ENCODE measurements around the gene MITF. TPM values are rescaled to one million over a fixed set of nuclear protein-coding genes. Genes with fewer than 3 reads are reported as not detected.

MITF gene
- total RNA-seq, 2 donors from 2014 or later = 0.50 to 3.8 TPM

GRCh38 chr3:69738859-69739203 lies 433 bp upstream of the MITF start:
- H3K36me3 Mint-ChIP-seq (ENCODE audit: low read depth) = peaks cover 2% of the 10 kb centered on the region
- no peak overlapping the region for H3K27ac Mint-ChIP-seq
- no peaks in the 10 kb centered on the region for H3K4me1 Mint-ChIP-seq
- DNase-seq (no peak), ATAC-seq (no peak)
- no peaks in the 10 kb centered on the region for H3K9me3 ChIP-seq (ENCODE audit: control insufficient read depth, low read length, poor library complexity, severe bottlenecking)
- peaks cover 59% of the 10 kb centered on the region for H3K27me3 Mint-ChIP-seq
- no peak overlapping the region for H3K4me3 Mint-ChIP-seq

- Mint-ChIP-seq H3K27ac (no peak overlapping the region), H3K4me1 (no peaks in the 10 kb centered on the region), H3K27me3 (peaks cover 59% of the 10 kb centered on the region), H3K4me3 (peak overlapping the region; percentile 25), H3K36me3 (ENCODE audit: low read depth) (peaks cover 2% of the 10 kb centered on the region)
- DNase-seq (no peak), ATAC-seq (no peak)
- no peaks in the 10 kb centered on the region for H3K9me3 ChIP-seq (ENCODE audit: control insufficient read depth, low read length, poor library complexity, severe bottlenecking)
Measured at GRCh38 chr3:69740103-69741021, 1.1 kb downstream of the MITF start.

GRCh38 chr3:69741032-69741767 lies 1.9 kb downstream of the MITF start:
- peaks cover 2% of the 10 kb centered on the region for H3K36me3 Mint-ChIP-seq (ENCODE audit: low read depth)
- H3K4me3 Mint-ChIP-seq = no peak overlapping the region
- no peaks in the 10 kb centered on the region for H3K9me3 ChIP-seq (ENCODE audit: control insufficient read depth, low read length, poor library complexity, severe bottlenecking)
- H3K27ac Mint-ChIP-seq = no peak overlapping the region
- DNase-seq (no peak), ATAC-seq (no peak)
- H3K27me3 Mint-ChIP-seq = peaks cover 53% of the 10 kb centered on the region
- H3K4me1 Mint-ChIP-seq = no peaks in the 10 kb centered on the region

GRCh38 chr3:69742391-69742790 lies 3.1 kb downstream of the MITF start:
- Mint-ChIP-seq H3K27me3 (peaks cover 44% of the 10 kb centered on the region), H3K27ac (no peak overlapping the region), H3K4me1 (no peaks in the 10 kb centered on the region), H3K36me3 (ENCODE audit: low read depth) (peaks cover 2% of the 10 kb centered on the region), H3K4me3 (no peak overlapping the region)
- no peak for ATAC-seq
- H3K9me3 ChIP-seq (ENCODE audit: control insufficient read depth, low read length, poor library complexity, severe bottlenecking) = no peaks in the 10 kb centered on the region
- DNase-seq = no peak

- no peaks in the 10 kb centered on the region for H3K4me1 Mint-ChIP-seq
- DNase-seq = no peak
Measured at GRCh38 chr3:69743975-69744906, 5.0 kb downstream of the MITF start.

GRCh38 chr3:69745505-69745904 lies 6.2 kb downstream of the MITF start:
- Mint-ChIP-seq H3K27ac (no peak overlapping the region), H3K4me1 (no peaks in the 10 kb centered on the region), H3K36me3 (ENCODE audit: low read depth) (peaks cover 2% of the 10 kb centered on the region), H3K27me3 (peaks cover 21% of the 10 kb centered on the region), H3K4me3 (no peak overlapping the region)
- DNase-seq = no peak
- no peak for ATAC-seq
- H3K9me3 ChIP-seq (ENCODE audit: control insufficient read depth, low read length, poor library complexity, severe bottlenecking) = no peaks in the 10 kb centered on the region

More at GRCh38 chr3:69743975-69744906, 5.0 kb downstream of the MITF start:
- Mint-ChIP-seq H3K27ac (no peak overlapping the region), H3K4me3 (no peak overlapping the region), H3K27me3 (peaks cover 27% of the 10 kb centered on the region), H3K36me3 (ENCODE audit: low read depth) (peaks cover 2% of the 10 kb centered on the region)
- H3K9me3 ChIP-seq (ENCODE audit: control insufficient read depth, low read length, poor library complexity, severe bottlenecking) = no peaks in the 10 kb centered on the region
- ATAC-seq = no peak

- H3K4me3 Mint-ChIP-seq = no peak overlapping the region
- DNase-seq (no peak), ATAC-seq (no peak)
- H3K27me3 Mint-ChIP-seq = peaks cover 15% of the 10 kb centered on the region
- H3K27ac Mint-ChIP-seq = no peak overlapping the region
- no peaks in the 10 kb centered on the region for H3K4me1 Mint-ChIP-seq
- no peaks in the 10 kb centered on the region for H3K36me3 Mint-ChIP-seq (ENCODE audit: low read depth)
- no peaks in the 10 kb centered on the region for H3K9me3 ChIP-seq (ENCODE audit: control insufficient read depth, low read length, poor library complexity, severe bottlenecking)
Measured at GRCh38 chr3:69746119-69746518, 6.9 kb downstream of the MITF start.

GRCh38 chr3:69747511-69748258 lies 8.4 kb downstream of the MITF start:
- H3K9me3 ChIP-seq (ENCODE audit: control insufficient read depth, low read length, poor library complexity, severe bottlenecking) = no peaks in the 10 kb centered on the region
- Mint-ChIP-seq H3K4me1 (no peaks in the 10 kb centered on the region), H3K27ac (no peak overlapping the region), H3K4me3 (no peak overlapping the region), H3K36me3 (ENCODE audit: low read depth) (no peaks in the 10 kb centered on the region), H3K27me3 (peaks cover 1% of the 10 kb centered on the region)
- ATAC-seq = no peak
- DNase-seq = no peak

- DNase-seq = no peak
- H3K27me3 Mint-ChIP-seq = no peaks in the 10 kb centered on the region
- H3K27ac Mint-ChIP-seq = no peak overlapping the region
Measured at GRCh38 chr3:69748503-69748902, 9.2 kb downstream of the MITF start.

GRCh38 chr3:69749461-69749860 lies 10.2 kb downstream of the MITF start:
- Mint-ChIP-seq H3K36me3 (ENCODE audit: low read depth) (no peaks in the 10 kb centered on the region), H3K4me1 (no peaks in the 10 kb centered on the region), H3K27ac (no peak overlapping the region), H3K4me3 (no peak overlapping the region), H3K27me3 (no peaks in the 10 kb centered on the region)
- DNase-seq = no peak
- no peaks in the 10 kb centered on the region for H3K9me3 ChIP-seq (ENCODE audit: control insufficient read depth, low read length, poor library complexity, severe bottlenecking)
- ATAC-seq = no peak

More at GRCh38 chr3:69748503-69748902, 9.2 kb downstream of the MITF start:
- no peak overlapping the region for H3K4me3 Mint-ChIP-seq
- ATAC-seq = no peak
- no peaks in the 10 kb centered on the region for H3K9me3 ChIP-seq (ENCODE audit: control insufficient read depth, low read length, poor library complexity, severe bottlenecking)
- no peaks in the 10 kb centered on the region for H3K4me1 Mint-ChIP-seq
- no peaks in the 10 kb centered on the region for H3K36me3 Mint-ChIP-seq (ENCODE audit: low read depth)

GRCh38 chr3:69750549-69750948 lies 11.3 kb downstream of the MITF start:
- Mint-ChIP-seq H3K27me3 (no peaks in the 10 kb centered on the region), H3K36me3 (ENCODE audit: low read depth) (no peaks in the 10 kb centered on the region), H3K4me3 (no peak overlapping the region), H3K27ac (no peak overlapping the region), H3K4me1 (no peaks in the 10 kb centered on the region)
- H3K9me3 ChIP-seq (ENCODE audit: control insufficient read depth, low read length, poor library complexity, severe bottlenecking) = no peaks in the 10 kb centered on the region
- DNase-seq = no peak
- ATAC-seq = no peak

- ATAC-seq (no peak), DNase-seq (no peak)
- H3K4me3 Mint-ChIP-seq = no peak overlapping the region
- no peaks in the 10 kb centered on the region for H3K4me1 Mint-ChIP-seq
- H3K27me3 Mint-ChIP-seq = no peaks in the 10 kb centered on the region
- H3K36me3 Mint-ChIP-seq (ENCODE audit: low read depth) = no peaks in the 10 kb centered on the region
- H3K9me3 ChIP-seq (ENCODE audit: control insufficient read depth, low read length, poor library complexity, severe bottlenecking) = no peaks in the 10 kb centered on the region
- H3K27ac Mint-ChIP-seq = no peak overlapping the region
Measured at GRCh38 chr3:69751074-69751476, 11.8 kb downstream of the MITF start.

Data from T-helper 17 cell (primary cell).